Measurements from ENCODE around the gene TMEM204.
"Not testable (repeated sequence)": the region's sequence is repeated elsewhere in the genome, so short reads cannot be mapped to it uniquely, and the experiment has no call there.

Gene TMEM204

DNA sequence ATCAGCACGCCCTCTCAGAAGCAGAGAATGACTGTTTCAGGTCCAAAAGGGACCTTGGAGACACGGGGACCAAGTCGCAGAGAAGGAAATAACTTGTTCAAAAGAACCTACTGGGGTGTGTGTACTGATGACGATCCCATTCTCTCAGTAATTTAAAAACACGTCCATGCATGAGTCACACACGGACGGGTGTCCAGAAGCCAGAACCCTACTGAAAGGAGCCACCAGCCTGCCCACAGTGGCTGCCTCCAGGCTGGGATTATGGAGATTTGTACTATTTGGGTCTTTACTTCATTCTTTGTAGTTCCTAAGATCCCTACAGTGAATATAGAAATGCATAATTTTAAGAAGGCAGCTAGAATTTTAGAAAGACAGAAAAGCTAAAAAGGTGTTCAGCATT is 27.8 kb downstream of the TMEM204 start:
- DNase-seq, result no peak

DNA sequence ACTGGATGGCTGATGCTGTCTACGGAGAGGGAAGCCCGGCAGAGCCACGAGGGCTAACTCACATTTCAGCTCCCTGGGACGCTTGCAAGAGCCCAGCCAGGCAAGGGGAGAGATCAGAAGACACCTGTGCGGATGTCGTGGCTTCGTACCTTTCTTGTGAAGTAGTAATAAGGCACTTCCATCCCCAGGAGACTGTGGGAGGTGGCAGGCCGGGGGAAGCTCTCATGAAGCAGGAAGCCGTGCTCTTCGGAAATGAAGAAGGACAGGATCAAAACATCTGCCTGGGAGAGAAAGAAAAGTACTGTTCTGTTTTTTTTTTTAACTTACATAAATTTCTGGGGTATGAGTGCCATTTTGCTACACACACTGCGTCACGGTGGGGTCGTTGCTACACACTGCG is 28.4 kb downstream of the TMEM204 start:
- DNase-seq, result no peak

DNA sequence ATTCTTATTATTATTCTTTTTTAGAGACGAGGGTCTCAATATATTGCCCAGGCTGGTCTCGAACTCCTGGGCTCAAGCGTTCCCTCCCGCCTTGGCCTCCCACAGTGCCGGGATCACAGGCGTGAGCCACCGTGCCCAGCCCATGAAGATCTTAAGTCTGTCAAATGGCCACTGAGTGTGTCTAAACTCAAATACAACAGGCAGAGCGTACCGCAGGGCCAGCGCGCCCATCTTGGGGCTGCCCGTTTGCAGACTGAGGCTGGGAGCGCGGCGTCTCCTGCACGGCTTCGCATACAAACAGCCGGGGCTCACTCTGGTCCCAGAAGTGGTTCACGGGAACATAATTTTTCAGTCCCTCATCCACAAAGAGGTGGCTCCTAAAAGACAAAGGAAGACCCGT is 30.3 kb downstream of the TMEM204 start:
- no peak for DNase-seq

DNA sequence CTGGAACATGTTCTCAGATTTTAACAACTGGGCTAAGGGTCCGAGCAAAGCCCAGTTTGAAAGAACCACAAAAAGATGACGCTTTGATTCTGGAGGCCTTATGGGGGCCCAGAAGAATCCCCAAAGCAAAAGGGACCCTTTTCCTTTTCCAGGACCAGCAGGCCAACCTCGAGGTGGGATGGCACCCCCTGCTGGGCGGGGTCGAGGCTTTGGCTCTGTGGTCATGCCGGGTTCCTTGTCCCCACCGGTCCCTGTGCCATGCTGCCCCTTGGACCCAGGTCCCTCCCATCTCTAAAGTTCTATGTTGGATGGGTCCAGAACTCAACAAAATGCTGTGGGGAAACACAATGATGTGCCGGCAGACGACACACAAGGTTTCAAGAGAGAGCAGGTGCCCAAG is 30.9 kb downstream of the TMEM204 start:
- no peak for DNase-seq

DNA sequence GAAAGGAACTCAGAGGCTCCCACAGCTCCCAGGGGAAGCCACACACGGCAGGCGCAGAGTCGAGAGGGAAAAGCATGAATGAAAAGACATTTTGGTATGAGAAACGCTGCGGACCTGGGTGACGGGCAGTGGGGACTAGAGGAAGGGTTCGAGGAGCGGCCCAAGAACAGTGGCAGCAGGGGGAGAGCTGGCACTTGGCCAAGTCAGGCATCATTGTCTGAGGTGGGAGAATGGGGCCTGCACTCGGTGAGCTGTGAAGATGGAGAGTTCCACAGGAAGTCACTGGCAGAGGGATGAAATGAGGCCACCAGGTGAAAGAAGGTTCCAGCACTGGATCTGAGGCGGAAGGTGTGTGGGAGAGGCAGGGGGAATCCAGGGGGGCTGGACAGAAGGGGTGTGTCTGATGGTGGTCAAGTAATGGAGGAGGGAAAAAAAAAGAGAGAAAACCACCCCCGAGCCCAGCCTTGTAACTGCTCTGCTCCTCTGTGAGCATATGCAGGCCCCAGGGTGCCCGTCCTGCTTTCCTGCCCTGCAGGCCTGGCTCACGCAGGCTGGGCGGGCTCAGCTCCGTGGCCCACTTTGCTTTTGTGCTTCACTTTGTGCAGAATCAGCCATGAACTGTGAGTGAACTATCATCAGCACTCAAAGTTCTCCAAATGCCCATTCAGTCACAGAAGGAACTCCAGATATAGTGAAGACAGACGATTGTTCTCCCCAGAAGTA is 31.8 kb downstream of the TMEM204 start:
- no peak for DNase-seq

DNA sequence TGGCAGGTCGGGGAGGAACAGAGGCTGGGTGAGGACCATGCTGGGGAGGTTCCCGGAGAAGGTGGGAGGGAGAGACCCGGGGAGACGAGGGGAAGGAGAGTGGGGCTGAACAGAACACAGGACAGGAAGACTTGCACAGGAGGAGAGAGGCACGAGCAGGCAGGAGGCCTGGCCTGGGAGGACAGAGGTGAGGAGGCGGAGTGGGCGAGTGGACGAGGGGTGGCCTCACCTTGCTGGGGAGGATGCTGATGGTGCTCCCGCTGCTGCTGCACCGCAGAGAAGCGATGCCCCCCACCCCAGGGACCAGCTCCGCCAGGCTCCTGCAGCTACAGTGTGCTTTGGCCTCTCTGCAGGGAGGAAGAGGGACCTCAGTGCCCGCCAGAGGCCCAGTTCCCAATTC is 34.5 kb downstream of the TMEM204 start:
- no peak for DNase-seq

DNA sequence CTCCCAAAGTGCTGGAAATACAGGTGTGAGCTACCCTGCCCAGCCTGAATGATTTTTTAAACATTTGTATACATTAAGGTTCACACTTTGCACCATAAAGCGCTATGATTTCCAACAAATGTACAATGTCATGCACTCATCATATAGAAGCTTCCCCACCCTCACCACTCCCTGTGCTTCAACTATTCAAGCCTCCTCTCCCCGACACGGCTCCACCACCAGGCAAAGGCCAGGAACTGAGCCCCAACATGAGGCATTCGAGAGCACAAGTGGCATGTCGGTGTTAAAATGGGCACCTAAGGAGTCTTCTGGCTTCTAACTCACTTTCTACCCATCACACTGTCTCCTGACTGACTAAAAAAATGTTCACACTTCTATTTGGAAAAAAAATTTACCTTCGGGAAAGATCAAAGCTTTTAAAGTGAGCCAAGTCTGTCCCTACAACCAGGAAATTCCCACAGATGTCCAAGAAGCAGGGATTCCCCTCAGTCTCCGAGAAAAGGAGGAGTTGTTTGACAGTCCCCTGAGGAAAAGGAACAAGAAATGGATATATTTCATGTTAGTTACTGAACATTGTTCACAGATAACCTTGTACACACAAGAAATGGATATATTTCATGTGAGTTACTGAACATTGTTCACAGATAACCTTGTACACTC is 37.7 kb downstream of the TMEM204 start:
- no peak for DNase-seq

DNA sequence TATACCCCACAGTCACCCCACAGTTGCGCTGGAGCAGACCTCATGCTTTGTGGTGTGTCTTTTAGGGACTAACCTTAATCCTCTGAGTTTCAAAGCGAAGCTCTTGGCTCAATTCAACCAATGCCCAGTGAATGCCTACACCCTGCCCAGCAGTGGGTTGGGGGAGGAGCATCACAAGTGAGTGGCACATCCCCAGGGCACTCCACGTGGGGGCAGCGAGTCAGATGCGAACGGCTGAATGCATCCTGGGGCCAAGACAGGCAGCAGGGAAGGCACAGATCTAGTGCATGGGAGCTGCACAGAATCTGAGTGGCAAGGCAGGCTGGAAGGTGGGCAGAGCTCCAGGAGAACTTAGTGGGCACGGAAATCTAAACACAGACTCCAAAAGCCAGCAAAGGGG is 39.2 kb downstream of the TMEM204 start:
- DNase-seq, result no peak

DNA sequence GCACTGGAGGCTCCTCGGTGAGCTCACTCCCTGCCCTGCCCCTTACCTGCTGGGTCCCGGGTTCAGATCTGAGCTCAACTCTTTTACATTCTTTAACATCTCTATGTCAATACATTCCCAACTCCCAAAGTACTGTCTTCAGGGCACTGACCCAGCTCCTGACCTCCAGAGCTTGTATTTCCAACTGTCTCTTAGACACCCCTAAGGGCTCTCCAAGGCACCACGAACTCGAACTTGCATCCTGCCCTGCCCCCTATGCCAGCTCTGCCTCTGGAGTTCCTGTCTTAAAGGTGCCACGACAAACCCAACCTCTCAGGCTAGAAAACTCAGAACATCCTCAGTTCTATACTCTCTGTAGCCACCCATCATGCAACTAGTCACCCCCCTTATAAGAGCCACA is 39.8 kb downstream of the TMEM204 start:
- no peak for DNase-seq

DNA sequence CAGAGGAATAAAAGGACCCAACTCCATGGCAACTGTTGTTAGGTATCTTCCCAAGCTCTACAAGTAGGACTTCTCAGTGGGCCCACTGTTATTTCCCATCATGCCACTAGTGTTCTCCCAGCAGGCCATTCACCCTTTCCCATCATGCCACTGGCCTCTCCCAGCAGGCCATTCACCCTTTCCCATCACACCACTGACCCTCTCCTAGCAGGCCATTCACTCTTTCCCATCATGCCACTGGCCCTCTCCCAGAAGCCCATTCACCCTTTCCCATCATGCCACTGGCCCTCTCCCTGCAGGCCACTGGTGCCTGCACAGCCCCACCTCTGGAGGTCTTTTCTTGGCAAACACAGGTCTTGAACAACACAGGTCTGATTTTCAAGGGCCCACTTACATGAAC is 42.1 kb downstream of the TMEM204 start:
- no peak for DNase-seq

DNA sequence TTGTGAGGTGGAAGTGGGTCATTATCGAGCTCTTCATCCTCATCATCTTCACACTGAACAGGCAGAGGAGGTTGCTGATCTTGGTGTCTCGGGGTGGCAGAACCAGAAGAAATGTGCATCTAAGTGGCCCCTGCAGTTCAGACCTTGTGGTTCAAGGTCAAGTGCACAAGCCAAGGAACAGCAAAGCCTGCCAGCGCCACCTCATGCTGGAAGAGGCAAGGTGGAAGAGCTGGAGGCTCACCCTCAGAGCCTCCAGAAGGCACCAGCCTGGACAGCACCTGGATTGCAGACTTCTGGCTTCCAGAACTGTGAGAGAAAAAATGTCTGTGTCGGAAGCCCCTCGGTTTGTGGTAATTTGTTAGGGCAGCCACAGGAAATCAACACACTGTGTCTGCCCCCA is 45.7 kb downstream of the TMEM204 start:
- DNase-seq, result no peak

DNA sequence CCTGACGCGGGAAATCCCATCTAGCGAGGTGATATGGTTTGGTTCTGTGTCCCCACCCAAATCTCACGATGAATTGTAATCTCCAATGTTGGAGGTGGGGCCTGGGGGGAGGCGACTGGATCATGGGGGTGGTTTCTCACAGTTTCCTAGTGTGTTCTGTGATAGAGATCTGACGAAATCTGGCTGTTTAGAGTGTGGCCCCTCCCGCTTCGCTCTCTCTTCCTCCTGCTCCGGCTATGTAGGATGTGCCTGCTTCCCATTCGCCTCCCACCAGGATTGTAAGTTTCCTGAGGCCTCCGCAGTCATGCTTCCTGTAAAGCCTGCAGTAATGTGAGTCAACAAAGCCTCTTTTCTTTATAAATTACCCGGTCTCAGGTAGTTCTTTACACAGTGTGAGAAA is 46.8 kb downstream of the TMEM204 start:
- no peak for DNase-seq

DNA sequence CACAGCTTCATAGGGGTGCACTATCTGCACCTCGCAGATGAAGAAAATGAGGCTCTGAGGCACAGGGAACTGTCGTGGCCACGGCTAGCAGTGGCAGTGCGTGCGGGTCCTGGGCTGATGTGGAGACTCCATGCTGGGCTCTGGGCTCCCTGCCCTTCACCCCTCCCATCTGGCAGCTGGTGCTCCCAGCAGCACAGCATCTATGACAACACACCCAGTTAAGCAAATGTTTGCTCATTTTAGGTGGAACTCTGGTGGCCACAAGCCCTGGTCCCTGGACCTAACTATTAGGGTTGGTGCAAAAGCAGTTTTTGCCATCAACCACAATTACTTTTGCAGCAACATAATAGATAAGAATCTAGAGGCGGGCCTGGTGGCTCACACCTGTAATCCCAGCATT is 47.5 kb downstream of the TMEM204 start:
- no peak for DNase-seq

DNA sequence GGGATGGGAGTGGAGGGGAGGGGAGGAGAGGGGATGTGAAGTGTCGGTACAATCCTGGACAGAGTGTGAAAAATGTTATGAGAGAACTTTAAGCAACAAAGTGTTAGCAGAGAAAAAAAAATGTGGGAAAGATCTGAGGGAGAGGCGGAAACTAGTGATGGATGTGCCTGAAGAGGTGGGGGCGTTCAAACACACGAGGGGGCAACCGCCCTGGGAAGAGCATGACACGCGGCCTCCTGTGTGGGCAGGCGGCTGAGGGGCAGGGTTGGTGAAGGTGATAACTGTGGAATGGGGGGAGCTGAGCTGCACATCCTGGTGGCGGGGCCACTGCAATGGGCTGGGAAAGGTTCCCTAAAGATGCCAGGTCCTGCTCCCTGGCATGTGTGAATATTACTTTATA is 48.3 kb downstream of the TMEM204 start:
- no peak for DNase-seq

DNA sequence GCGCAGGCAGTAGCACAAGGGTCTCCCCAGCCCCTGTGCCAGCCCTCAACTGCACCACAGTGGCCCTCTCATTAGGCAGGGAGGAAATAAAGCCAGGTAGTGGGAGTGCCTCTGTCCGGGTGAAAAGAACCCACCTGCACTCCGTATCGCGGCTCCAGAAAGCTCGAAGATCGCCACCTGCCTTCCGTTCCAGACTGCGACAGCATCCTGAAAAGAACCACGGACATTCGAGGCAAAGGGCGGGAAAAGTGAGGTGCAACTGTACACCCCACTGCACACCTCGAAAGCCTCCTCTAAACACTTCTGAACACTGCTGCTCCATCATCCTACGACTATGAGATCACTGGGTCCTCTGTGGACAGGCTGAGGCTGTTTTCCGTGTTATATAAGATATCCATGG is 49.7 kb downstream of the TMEM204 start:
- DNase-seq, result no peak

DNA sequence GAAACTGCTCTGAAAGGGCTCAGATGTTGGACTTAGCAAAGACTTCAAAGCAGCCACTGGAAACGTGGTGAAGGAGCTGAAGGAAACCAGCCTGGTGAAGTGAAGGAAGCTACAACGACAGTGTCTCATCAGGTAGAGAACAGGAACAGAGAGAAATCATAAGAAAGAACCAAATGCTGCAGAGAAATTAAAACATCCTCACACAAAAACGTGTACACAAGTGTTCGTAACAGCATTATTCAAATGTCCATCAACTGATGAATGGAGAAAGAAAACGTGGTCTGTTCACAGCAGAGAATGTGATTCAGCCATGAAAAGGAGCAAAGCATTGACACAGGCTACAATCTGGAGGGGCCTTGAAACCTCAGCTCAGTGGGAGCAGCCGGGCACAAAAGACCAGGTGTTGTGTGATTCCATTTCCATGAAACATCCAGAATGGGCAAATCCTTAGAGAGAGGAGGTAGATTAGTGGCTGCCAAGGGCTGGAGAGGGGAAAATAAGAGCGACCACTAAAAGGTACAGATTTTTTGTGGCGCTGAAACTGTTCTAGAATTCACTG is 51.5 kb downstream of the TMEM204 start:
- no peak for DNase-seq

DNA sequence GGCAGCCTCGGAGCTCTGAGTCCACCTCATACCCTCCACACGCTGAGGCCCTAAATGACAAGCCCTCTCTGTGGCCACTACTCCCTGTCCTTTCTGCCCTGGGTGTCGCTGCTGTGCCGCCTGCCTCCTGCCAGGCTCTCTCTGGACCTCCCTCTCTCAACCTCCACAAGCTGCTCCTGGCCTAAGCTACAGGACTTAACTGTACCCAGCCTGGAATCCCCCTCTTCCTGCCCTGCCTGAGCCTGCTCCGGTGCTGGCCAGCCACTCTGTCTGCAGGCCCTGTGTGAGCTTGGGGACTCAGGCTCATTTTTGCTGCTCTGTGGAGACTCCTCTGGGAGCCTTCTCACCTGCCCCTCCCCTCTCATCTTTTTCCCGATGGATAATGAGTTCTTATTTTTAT is 56.9 kb downstream of the TMEM204 start:
- no peak for DNase-seq

DNA sequence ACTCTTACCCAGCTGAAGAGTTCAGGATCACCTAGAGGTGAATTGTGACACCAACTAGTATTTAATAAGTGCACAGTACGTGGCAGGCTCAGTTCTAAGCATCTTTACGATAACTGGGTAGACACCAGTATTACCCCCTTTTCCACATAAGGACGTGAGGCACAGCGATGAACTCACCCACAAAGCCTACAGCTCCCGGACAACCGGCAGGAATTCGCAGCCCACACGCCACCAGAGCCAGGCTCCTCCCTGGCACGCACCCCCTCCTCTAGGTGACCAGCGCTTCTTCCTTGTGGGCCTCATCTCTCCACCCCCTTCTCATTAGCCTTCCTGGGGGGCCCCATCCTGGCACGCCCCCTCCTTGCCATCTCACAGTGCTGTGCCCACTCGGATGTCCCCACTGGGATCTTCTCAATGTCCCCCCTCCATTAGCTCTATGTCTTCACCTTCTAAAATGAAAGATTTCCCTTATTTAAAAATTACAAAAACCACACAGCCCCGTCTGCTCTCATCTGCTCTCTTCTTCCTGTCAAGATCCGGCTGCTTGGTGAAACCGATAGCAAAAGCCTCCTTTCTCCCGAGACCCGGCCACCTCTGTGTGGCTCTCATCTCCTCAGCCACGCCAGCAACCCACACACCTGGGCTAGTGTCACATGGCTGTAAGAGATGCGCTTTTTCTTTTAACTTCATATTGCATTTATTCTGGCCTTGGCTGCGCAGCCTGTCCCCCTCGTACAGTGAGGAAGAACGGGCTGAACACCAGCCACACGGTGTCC is 57.7 kb downstream of the TMEM204 start:
- DNase-seq, result no peak

DNA sequence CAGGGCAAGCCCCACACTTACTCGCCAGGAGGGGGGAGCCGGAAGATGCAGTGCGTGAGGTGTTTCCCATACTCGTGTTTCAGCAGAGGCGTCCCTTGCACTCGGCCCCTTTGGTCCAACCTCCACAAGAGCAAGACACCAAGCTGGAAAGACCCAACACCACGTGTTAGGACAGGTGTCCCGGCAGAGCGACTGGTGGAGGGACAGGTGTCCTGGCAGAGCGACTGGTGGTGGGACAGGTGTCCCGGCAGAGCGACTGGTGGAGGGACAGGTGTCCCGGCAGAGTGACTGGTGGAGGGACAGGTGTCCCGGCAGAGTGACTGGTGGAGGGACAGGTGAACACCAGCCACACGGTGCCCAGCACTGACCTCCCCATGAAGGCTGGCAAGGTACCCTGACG is 59.0 kb downstream of the TMEM204 start:
- DNase-seq, result no peak

DNA sequence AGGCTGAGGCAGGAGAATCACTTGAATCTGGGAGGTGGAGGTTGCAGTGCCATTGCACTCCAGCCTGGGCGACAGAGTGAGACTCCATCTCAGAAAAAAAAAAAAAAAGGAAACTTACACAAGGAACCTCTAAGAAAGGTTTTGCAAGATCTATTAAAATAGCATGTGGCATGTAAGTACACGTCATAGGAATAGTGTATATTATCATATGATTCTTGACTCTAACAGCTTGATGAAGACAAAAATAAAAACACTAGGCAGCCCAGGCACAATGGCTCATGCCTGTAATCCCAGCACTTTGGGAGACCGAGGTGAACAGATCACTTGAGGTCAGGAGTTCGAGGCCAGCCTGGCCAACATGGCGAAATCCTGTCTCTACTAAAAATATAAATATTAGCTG is 62.0 kb downstream of the TMEM204 start:
- not testable (repeated sequence) for DNase-seq

DNA sequence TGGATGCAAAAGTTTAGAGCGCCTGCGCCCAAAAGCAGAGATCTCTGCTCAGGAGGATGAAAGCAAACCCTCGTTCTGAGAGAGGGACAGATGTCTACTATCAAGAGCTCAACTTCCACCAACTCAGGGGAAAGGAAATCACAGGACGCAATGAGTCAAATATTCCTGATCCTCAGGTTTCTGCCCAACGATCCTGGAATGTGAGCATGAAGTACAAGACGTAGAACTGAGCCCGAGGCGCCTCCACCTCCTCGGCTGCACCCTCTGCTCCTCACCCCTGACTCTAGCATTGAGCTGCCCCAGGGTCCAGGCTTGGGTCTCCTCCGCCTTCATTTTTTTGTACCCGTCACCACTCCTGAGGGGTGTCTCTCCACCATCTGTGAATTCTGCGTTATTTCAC is 63.0 kb downstream of the TMEM204 start:
- no peak for DNase-seq

DNA sequence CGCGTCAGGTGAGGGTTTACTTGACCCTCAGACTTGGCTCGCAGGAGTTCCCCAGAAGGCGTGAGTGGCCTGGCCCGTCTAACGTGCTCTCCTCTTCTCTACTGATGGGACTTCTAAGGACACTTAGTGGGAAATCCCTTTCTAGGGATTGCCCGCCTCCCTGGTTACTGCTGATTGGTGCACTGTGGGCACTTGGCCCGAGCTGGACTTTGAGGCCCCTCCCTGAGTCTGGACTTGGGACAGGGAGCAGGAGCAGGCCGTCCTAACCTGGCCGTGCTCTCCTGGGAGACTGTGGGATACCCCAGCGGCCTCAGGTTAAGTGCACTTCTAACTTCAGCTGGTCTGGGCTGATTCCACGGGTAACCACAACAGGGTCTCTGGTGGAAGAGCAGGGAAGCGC is 63.7 kb downstream of the TMEM204 start:
- no peak for DNase-seq

DNA sequence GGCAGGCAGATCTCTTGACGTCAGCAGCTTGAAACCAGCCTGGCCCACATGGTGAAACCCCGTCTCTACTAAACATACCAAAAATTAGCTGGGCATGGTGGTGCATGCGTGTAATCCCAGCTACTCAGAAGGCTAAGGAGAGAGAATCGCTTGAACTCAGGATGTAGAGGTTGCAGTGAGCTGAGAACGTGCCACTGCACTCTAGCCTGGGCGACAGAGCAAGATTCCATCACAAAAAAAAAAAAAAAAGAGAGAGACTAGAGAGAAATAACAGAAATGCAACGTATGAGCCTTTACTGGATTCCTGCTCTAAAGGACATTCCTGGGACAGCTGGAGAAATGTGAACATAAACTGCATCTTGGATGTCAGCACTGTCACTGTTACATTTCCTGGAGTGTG is 67.6 kb downstream of the TMEM204 start:
- DNase-seq, result no peak

DNA sequence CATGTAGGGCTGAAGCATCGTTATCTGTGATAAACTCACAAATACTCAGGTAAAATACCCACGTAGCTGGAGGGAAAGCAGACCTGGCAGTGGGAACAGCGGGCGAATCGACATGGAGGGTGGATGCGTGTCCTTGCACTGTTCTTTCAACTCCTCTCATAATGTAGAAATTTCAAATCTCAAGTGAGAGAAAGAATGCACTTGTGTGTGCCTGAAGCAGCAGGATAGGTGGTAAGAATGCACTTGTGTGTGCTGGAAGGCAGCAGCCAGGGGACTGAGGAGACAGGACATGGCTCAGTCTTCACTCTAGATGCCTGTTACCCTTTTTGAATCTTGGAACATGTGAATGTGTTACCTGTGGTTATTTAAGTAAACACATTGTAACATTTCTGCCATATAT is 68.0 kb downstream of the TMEM204 start:
- DNase-seq, result no peak

All from NCI-H2171 treated with DMSO at 0.1 percent for 48 hours (cell line).